Endothelial cell of umbilical vein (primary cell): Measurements from ENCODE around the gene NACA2.

Source experiments
- CTCF ChIP-seq, 2 donors: IDR thresholded peaks; 1 replicate in 1 of 2; 2 replicates in 1 of 2; pipeline ENCODE4 v1.5.1; 2011; ENCODE audit warnings: low read length in 2 of 2, mild to moderate bottlenecking in 2 of 2, moderate library complexity in 2 of 2, control low read depth in 1 of 2, inconsistent platforms in 1 of 2, low read depth in 1 of 2; ENCODE audit not compliant: insufficient read depth in 1 of 2; ENCODE audit errors: extremely low read depth in 1 of 2
- EZH2 ChIP-seq: IDR thresholded peaks from 2 replicates; pipeline ENCODE4 v1.6.1; 2012; ENCODE audit warnings: borderline replicate concordance, low read depth, mild to moderate bottlenecking, moderate library complexity, low read length, inconsistent platforms; ENCODE audit not compliant: severe bottlenecking
- FOS ChIP-seq: IDR thresholded peaks from 2 replicates; pipeline ENCODE4 v1.6.1; 2011; ENCODE audit warnings: mild to moderate bottlenecking, low read length, moderate library complexity, borderline replicate concordance; ENCODE audit not compliant: insufficient read depth
- GATA2 ChIP-seq: IDR thresholded peaks from 2 replicates; pipeline ENCODE4 v1.7.0; 2011; ENCODE audit warnings: low read depth, mild to moderate bottlenecking, moderate library complexity, mixed read lengths, low read length; ENCODE audit not compliant: insufficient read length, insufficient read depth
- JUN ChIP-seq: IDR thresholded peaks from 2 replicates; pipeline ENCODE4 v1.6.1; 2011; ENCODE audit warnings: borderline replicate concordance, low read depth; ENCODE audit not compliant: insufficient read length, insufficient read depth
- MAX ChIP-seq: IDR thresholded peaks from 2 replicates; pipeline ENCODE4 v1.6.1; 2011; ENCODE audit not compliant: insufficient read depth, insufficient read length
- MYC ChIP-seq: IDR thresholded peaks from one replicate; pipeline ENCODE4 v1.6.1; 2011; ENCODE audit warnings: mild to moderate bottlenecking, low read depth, low read length
- POLR2A ChIP-seq: IDR thresholded peaks from 2 replicates; pipeline ENCODE4 v1.6.1; 2012; ENCODE audit warnings: low read depth, mild to moderate bottlenecking, control low read depth, low read length
- POLR2AphosphoS5 ChIP-seq: IDR thresholded peaks from 2 replicates; pipeline ENCODE4 v1.6.1; 2012; ENCODE audit warnings: low read depth, mild to moderate bottlenecking, control low read depth, low read length, moderate library complexity; ENCODE audit not compliant: insufficient read depth

DNA sequence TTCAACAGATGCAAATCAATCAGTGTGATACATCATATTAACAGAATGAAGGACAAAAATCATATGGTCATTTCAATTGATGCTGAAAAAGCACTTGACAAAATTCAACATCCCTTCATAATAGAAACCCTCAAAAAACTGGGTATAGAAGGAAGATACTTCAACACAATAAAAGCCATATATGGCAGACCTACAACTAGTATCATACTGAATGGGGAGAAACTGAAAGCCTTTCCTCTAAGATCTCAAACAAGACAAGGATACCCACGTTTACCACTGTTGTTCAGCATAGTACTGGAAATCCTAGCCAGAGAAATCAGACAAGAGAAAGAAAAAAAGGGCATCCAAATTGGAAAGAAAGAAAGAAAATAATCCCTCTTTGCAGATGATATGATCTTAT lies 47.1 kb upstream of the NACA2 start:
- TF ChIP-seq CTCF (IDR thresholded peaks at IDR 0.05; ENCODE audit: extremely low read depth in 1 of 2, insufficient read depth in 1 of 2, low read depth in 1 of 2, low read length in 2 of 2), result no peak
- no peak for TF ChIP-seq POLR2A
- no peak for TF ChIP-seq POLR2AphosphoS5
- no peak for TF ChIP-seq GATA2
- TF ChIP-seq EZH2, result no peak
- no peak for TF ChIP-seq MAX
- no peak for TF ChIP-seq FOS
- no peak for TF ChIP-seq JUN
- TF ChIP-seq MYC, result no peak
